Ovary (tissue), 9 donors: ENCODE data around the gene MUC21. TPM values are rescaled to one million over a fixed set of nuclear protein-coding genes. Genes with fewer than 3 reads are reported as not detected.
"Not testable (repeated sequence)": the region's sequence is repeated elsewhere in the genome, so short reads cannot be mapped to it uniquely, and the experiment has no call there.

ENCODE experiments used
- DNase-seq, 5 donors: peaks; one replicate each; pipeline ENCODE4 v3.0.0-alpha.2; 2019 to 2020
- H3K27ac ChIP-seq, 2 donors: fragments of 200-600 bp; one replicate each; pipeline versions ENCODE4 v1.5.1 to v1.8.0; 2019 to 2022
- H3K27me3 ChIP-seq: fragments of 200-600 bp; one replicate; pipeline ENCODE4 v1.8.0; 2022
- H3K36me3 ChIP-seq: fragments of 200-600 bp; sonication (generic); one replicate; pipeline ENCODE4 v1.5.1; 2019
- H3K4me1 ChIP-seq: one replicate; pipeline ENCODE4 v1.8.1; 2013; ENCODE audit warnings: mild to moderate bottlenecking, moderate library complexity; ENCODE audit not compliant: insufficient read depth
- H3K4me3 ChIP-seq: fragments of 200-600 bp; sonication (generic); one replicate; pipeline ENCODE4 v1.5.1; 2017
- H3K9me3 ChIP-seq, 2 donors: fragments of 200-600 bp in 1 of 2; sonication (generic) in 1 of 2; one replicate each; pipeline versions ENCODE4 v1.5.1 to v1.8.1; 2013 to 2019; ENCODE audit warnings: mild to moderate bottlenecking in 1 of 2, moderate library complexity in 1 of 2
- EP300 ChIP-seq: sonication (generic); formaldehyde crosslinking; IDR thresholded peaks from one replicate; pipeline ENCODE4 v1.6.1; 2017; ENCODE audit warnings: antibody characterized with exemption
- POLR2A ChIP-seq: fragments of 450-650 bp; IDR thresholded peaks from one replicate; pipeline ENCODE4 v1.6.1; 2017; ENCODE audit warnings: antibody characterized with exemption, mild to moderate bottlenecking, moderate library complexity
- WGBS, 3 donors: extraction: QIAGEN DNeasy Blood & Tissue Kit in 1 of 3; methylation state at CpG; one replicate each; pipeline versions ENCODE4 v1.1.5 to v1.1.7; 2013 to 2017; 5-methylcytosine and 5-hydroxymethylcytosine counted together
- intact Hi-C, 4 donors: fragments of 100-400 bp; cut with DNase I; formaldehyde crosslinking; loops; one replicate each; pipeline versions ENCODE4 v1.11.0 to v1.15.1; 2022 to 2023
- polyA plus RNA-seq, 2 donors: library from polyadenylated mRNA; stranded (reverse); fragments of 200-250 nt in 1 of 2; fragments of 350-450 nt in 1 of 2; fragmentation: Illumina TruSeq in 1 of 2; extraction: RNeasy Lipid Tissue Mini Kit (QIAGEN cat#74804) in 1 of 2; gene quantifications; one replicate each; pipeline ENCODE4 v1.2.3, GENCODE V29; 2013 to 2014
- total RNA-seq, 7 donors: library from RNA; depleted of rRNA in 2 of 7; stranded (reverse); fragments of >200 nt in 2 of 7; fragmentation: NEBNext Ultra II Directional in 3 of 7; extraction: Animal tissue kit (Norgen Biotek cat#: 25700) in 3 of 7; gene quantifications; one replicate each; pipeline versions ENCODE4 v1.1.0 to v1.2.4, GENCODE V29; 2016 to 2023
- TF ChIP-seq, protein P1 (sequence below), 3 donors: fragments of 450-650 bp in 2 of 3; fragments of 200-600 bp in 1 of 3; IDR thresholded peaks; one replicate each; pipeline versions ENCODE4 v1.5.1 to v1.8.0; 2016 to 2022; ENCODE audit warnings: antibody characterized with exemption in 3 of 3, mild to moderate bottlenecking in 1 of 3
- donor health status: DM: no; HTN: no; CAD: no; lungs with moderate emphysema.
- donor health status: DM: no; HTN: no; CAD: no.
- donor health status: Bipolar disorder and iron deficiency.
- donor health status: DM: yes; HTN: yes; CAD: no.
- donor health status: DM: no; HTN: no; CAD: no.
- donor health status: DM: yes; HTN: yes; CAD: no.

The MUC21 gene
- total and polyA plus RNA-seq, 9 donors: not detected

DNA sequence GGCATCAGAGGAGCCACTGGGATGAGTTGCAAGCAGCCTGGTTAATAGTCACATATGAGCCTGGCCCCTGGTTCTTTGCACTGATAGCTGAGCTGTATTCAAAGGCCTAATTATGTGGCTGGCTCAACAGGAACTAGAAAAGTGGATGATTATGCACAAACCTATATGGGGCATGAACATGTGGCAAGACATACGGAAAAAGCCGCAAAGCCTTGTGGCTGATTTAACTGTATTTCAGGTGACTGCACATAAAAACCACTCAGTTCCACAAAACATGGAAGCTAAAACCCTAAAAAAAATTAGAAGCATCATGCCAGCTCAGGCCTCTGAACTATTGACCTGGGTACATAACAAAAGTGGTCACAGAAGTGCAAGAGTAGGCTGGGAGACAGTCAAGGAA is 13.8 kb downstream of the MUC21 start:
- Histone ChIP-seq H3K36me3 (no peaks in the 10 kb centered on the region), H3K4me1 (no peaks in the 10 kb centered on the region), H3K27me3 (no peaks in the 10 kb centered on the region), H3K27ac (no peak overlapping the region), H3K9me3 (no peaks in the 10 kb centered on the region), H3K4me3 (no peak overlapping the region)
- TF ChIP-seq, protein P1, sequence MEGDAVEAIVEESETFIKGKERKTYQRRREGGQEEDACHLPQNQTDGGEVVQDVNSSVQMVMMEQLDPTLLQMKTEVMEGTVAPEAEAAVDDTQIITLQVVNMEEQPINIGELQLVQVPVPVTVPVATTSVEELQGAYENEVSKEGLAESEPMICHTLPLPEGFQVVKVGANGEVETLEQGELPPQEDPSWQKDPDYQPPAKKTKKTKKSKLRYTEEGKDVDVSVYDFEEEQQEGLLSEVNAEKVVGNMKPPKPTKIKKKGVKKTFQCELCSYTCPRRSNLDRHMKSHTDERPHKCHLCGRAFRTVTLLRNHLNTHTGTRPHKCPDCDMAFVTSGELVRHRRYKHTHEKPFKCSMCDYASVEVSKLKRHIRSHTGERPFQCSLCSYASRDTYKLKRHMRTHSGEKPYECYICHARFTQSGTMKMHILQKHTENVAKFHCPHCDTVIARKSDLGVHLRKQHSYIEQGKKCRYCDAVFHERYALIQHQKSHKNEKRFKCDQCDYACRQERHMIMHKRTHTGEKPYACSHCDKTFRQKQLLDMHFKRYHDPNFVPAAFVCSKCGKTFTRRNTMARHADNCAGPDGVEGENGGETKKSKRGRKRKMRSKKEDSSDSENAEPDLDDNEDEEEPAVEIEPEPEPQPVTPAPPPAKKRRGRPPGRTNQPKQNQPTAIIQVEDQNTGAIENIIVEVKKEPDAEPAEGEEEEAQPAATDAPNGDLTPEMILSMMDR (IDR thresholded peaks at IDR 0.05): no peak
- TF ChIP-seq EP300: no peak
- no peak for TF ChIP-seq POLR2A
- 94 to 98% (median 97%) methylated on average over 2 of the region's 2 CpGs for WGBS, 3 donors
- intact Hi-C loops: no loop called here
- no peak for DNase-seq

- no peaks in the 10 kb centered on the region for H3K27me3 ChIP-seq
- WGBS, 3 donors: 72 to 77% (median 72%) methylated on average over 5 of the region's 5 CpGs
- intact Hi-C loops: no loop called here
- H3K36me3 ChIP-seq: no peaks in the 10 kb centered on the region
- no peak for DNase-seq
- H3K27ac ChIP-seq: no peak overlapping the region
- TF ChIP-seq EP300 (no peak), POLR2A (no peak)
- TF ChIP-seq, protein P1 (IDR thresholded peaks at IDR 0.05): no peak
- no peaks in the 10 kb centered on the region for H3K9me3 ChIP-seq
- H3K4me1 ChIP-seq: no peaks in the 10 kb centered on the region
- H3K4me3 ChIP-seq: no peak overlapping the region
These were observed 15.3 kb downstream of the MUC21 start for GRCh38 chr6:30998785-30999184.

DNA sequence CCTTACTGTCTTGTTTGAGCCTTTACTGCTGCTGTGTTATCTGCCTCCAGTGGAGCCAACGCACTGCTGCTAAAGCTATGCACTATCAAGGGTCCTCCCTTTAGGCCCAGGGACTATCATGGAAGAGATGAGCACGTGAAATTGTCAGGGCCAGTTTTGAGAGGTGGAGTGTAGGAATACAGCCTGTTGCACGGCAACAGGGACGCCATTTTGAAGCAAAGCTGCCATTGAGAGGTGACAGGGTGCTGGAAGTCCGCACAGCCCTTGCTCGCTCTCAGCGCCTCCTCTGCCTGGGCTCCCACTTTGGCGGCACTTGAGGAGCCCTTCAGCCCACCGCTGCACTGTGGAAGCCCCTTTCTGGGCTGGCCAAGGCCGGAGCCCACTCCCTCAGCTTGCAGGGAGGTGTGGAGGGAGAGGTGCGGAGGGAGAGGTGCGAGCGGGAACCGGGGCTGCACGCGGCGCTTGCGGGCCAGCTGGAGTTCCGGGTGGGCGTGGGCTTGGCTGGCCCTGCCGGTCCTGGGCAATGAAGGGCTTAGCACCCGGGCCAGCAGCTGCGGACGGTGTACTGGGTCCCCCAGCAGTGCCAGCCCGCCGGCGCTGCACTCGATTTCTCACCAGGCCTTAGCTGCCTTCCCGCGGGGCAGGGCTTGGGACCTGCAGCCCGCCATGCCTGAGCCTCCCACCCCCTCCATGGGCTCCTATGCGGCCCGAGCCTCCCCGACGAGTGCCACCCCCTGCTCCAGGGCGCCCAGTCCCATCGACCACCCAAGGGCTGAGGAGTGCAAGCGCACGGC is 16.7 kb downstream of the MUC21 start:
- H3K9me3 ChIP-seq, intact Hi-C loops, H3K27ac ChIP-seq, H3K36me3 ChIP-seq, H3K4me3 ChIP-seq, DNase-seq, H3K27me3 ChIP-seq, H3K4me1 ChIP-seq: not testable (repeated sequence)
- WGBS, 3 donors: 93 to 94% (median 94%) methylated on average over 27 to 39 of the region's 39 CpGs

DNA sequence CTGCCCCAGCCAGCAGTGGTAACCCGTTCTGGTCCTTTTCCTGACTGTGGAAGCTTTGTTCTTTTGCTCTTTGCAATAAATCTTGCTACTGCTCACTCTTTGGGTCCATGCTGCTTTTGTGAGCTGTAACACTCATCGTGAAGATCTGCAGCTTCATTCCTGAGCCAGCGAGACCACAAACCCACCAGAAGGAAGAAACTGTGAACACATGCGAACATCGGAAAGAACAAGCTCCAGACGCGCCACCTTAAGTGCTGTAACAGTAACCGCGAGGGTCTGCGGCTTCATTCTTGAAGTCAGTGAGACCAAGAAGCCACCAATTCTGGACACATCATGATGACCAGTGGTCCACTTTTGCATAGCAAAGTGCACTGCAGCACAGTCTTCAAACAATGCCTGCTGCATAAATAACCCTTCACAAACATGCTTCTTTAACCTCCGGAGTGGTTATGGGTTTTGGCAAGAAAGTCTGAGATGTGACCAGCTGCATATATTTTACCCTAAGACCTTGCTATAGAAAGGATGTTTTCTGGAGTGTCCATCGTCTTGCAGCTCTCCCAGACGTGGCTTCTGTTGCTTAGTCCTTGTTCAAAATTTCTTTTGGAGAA is 17.9 kb downstream of the MUC21 start:
- WGBS, 3 donors: 69 to 82% (median 72%) methylated on average over 13 of the region's 13 CpGs
- no peak for TF ChIP-seq EP300
- TF ChIP-seq, protein P1 (IDR thresholded peaks at IDR 0.05): no peak
- TF ChIP-seq POLR2A: no peak

DNA sequence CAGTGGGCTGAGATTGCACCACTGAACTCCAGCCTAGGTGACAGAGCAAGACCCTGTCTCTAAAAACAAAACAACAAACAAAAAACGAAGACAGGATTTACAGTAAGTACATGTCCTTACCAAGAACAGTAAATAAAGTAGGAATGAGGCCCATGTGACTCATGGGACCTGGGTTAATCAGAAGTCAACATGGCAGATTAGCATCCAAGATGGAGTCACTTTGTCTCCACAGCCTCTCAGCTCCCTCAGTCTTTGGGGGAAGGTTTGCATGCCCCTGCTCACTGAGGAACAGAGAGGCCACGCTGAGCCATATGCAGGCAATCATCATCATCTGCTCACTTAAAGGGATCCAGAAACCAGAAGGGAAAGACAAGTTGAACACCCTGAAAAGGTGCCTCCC is 19.0 kb downstream of the MUC21 start:
- no peaks in the 10 kb centered on the region for H3K9me3 ChIP-seq
- no peaks in the 10 kb centered on the region for H3K27me3 ChIP-seq
- WGBS, 3 donors: 68 to 73% (median 72%) methylated on average over 2 of the region's 2 CpGs
- H3K4me1 ChIP-seq: no peaks in the 10 kb centered on the region
- TF ChIP-seq, protein P1 (IDR thresholded peaks at IDR 0.05): no peak
- TF ChIP-seq EP300: no peak
- no peak for TF ChIP-seq POLR2A
- H3K27ac ChIP-seq: no peak overlapping the region
- DNase-seq: no peak
- H3K36me3 ChIP-seq: no peaks in the 10 kb centered on the region
- no peak overlapping the region for H3K4me3 ChIP-seq
- intact Hi-C loops: no loop called here

More for the DNA sequence above, 17.9 kb downstream of the MUC21 start:
- no peaks in the 10 kb centered on the region for H3K4me1 ChIP-seq
- no peaks in the 10 kb centered on the region for H3K36me3 ChIP-seq
- intact Hi-C loops: no loop called here
- no peak overlapping the region for H3K4me3 ChIP-seq
- no peaks in the 10 kb centered on the region for H3K9me3 ChIP-seq
- no peak overlapping the region for H3K27ac ChIP-seq
- H3K27me3 ChIP-seq: no peaks in the 10 kb centered on the region
- no peak for DNase-seq
